Stomach smooth muscle (tissue), 2 donors: ENCODE data around the gene GNG8.

Experiments
- H3K27ac ChIP-seq: one replicate; pipeline ENCODE4 v1.7.0; 2013; ENCODE audit warnings: mild to moderate bottlenecking, low read length, inconsistent platforms
- H3K27me3 ChIP-seq, 2 donors: one replicate each; pipeline ENCODE4 v1.7.0; 2013; ENCODE audit warnings: low read length in 2 of 2; ENCODE audit not compliant: insufficient read depth in 2 of 2, control insufficient read depth in 1 of 2
- H3K36me3 ChIP-seq, 2 donors: one replicate each; pipeline ENCODE4 v1.7.0; 2013; ENCODE audit warnings: low read length in 2 of 2; ENCODE audit not compliant: control insufficient read depth in 2 of 2, insufficient read depth in 2 of 2
- H3K4me1 ChIP-seq: one replicate; pipeline ENCODE4 v1.7.0; 2013; ENCODE audit warnings: low read length; ENCODE audit not compliant: control insufficient read depth, insufficient read depth
- H3K4me3 ChIP-seq, 2 donors: one replicate each; pipeline ENCODE4 v1.7.0; 2013; ENCODE audit warnings: low read length in 2 of 2
- H3K9ac ChIP-seq, 2 donors: one replicate each; pipeline ENCODE4 v1.7.0; 2013; ENCODE audit warnings: low read length in 2 of 2, mild to moderate bottlenecking in 1 of 2
- H3K9me3 ChIP-seq, 2 donors: one replicate each; pipeline ENCODE4 v1.7.0; 2013; ENCODE audit warnings: low read length in 2 of 2; ENCODE audit not compliant: control insufficient read depth in 2 of 2
- donor health status: healthy.
- donor health status: Pancreatic carcinoma.

Gene GNG8

DNA sequence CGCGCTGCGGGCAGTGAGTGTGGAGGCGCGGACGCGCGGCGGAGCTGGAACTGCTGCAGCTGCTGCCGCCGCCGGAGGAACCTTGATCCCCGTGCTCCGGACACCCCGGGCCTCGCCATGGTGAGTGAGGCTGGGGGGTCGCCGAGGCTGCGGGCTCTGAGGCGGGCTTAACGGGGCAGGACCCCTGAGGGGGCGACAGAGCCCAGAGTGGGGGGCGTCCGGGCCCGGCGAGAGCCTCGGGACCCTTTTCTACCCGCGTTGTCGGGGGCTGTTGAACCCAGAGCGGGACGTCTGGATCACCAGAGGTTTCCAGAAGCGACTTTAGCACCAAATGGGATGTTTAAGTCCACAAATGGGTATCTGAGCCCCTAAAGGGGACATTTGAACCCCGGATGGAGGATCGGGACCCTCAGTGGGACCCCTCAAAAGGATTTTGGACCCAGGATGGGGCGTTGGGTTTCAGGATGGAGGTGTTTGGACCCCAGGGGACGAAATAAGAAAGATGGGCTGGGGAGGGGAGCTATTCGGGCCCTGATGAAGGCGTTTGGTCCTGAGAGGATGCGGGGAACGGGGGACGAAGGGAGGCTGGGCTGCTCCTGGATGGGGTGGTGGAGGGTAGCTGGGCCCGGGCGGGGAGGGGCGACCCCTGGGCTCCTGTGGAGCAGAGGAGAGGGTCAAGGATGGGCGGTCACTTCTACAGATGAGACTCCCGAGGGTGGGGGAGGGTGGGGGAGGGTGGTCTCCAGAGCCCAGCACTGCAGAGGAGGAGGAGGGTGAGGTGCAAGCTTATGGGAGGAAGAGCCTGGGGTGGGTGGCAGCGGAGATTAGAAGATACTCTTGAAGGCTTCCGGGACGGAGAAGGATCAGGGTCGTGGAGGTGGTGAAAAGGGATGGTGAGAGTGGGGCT, 34.4 kb downstream of the GNG8 start, which contains the start of gene CALM3:
CALM3 (plus strand) TSS at position 13 of the 907 bp plus-strand sequence; CDS start at position 118, 105 bp downstream.
- peaks cover 2 to 8% of the 10 kb centered on the region in 2 donors for H3K36me3 ChIP-seq
- H3K4me3 ChIP-seq, result peak within 1 kb of the TSS; percentile 89 to 93
- no peaks in the 10 kb centered on the region for H3K27me3 ChIP-seq
- H3K9ac ChIP-seq, result peak within 1 kb of the TSS; percentile 90 to 100
- H3K4me1 ChIP-seq, result peaks cover 45% of the 10 kb centered on the region
- H3K27ac ChIP-seq, result peak within 1 kb of the TSS; percentile 99
- no peaks in the 10 kb centered on the region for H3K9me3 ChIP-seq

GRCh38 chr19:46600384-46601317, 35.4 kb downstream of the GNG8 start:
- peak overlapping the region; percentile 69 to 93 for H3K4me3 ChIP-seq
- peaks cover 0 to under 1% of the 10 kb centered on the region in 2 donors for H3K36me3 ChIP-seq
- H3K27ac ChIP-seq, result peak overlapping the region; percentile 99
- H3K4me1 ChIP-seq, result peaks cover 40% of the 10 kb centered on the region
- H3K9ac ChIP-seq, result peak overlapping the region; percentile 90 to 100
- H3K9me3 ChIP-seq, result no peaks in the 10 kb centered on the region
- no peaks in the 10 kb centered on the region for H3K27me3 ChIP-seq

- Histone ChIP-seq H3K4me1 (peaks cover 32% of the 10 kb centered on the region), H3K27ac (peak overlapping the region; percentile 99), H3K9me3 (no peaks in the 10 kb centered on the region), H3K9ac (peak overlapping the region; percentile 90 to 100), H3K27me3 (no peaks in the 10 kb centered on the region), H3K4me3 (peak overlapping the region; percentile 69 to 93), H3K36me3 (no peaks in the 10 kb centered on the region)
Observed at GRCh38 chr19:46599716-46600373, 36.2 kb downstream of the GNG8 start.

- no peak overlapping the region for H3K9ac ChIP-seq
- no peaks in the 10 kb centered on the region for H3K9me3 ChIP-seq
- H3K27ac ChIP-seq, result no peak overlapping the region
- no peaks in the 10 kb centered on the region for H3K27me3 ChIP-seq
- H3K4me3 ChIP-seq, result no peak overlapping the region
- no peaks in the 10 kb centered on the region for H3K36me3 ChIP-seq
- H3K4me1 ChIP-seq, result peaks cover 18% of the 10 kb centered on the region
Observed at GRCh38 chr19:46598372-46598917, 37.6 kb downstream of the GNG8 start.

- Histone ChIP-seq H3K27me3 (no peaks in the 10 kb centered on the region), H3K4me3 (no peak overlapping the region), H3K4me1 (peaks cover 5% of the 10 kb centered on the region), H3K9ac (no peak overlapping the region), H3K9me3 (no peaks in the 10 kb centered on the region), H3K36me3 (no peaks in the 10 kb centered on the region), H3K27ac (no peak overlapping the region)
Observed at GRCh38 chr19:46596008-46596407, 40.0 kb downstream of the GNG8 start.

GRCh38 chr19:46591870-46592269, 44.1 kb downstream of the GNG8 start:
- Histone ChIP-seq H3K27ac (no peak overlapping the region), H3K4me3 (no peak overlapping the region), H3K36me3 (no peaks in the 10 kb centered on the region), H3K9me3 (no peaks in the 10 kb centered on the region), H3K4me1 (no peaks in the 10 kb centered on the region), H3K27me3 (no peaks in the 10 kb centered on the region), H3K9ac (no peak overlapping the region)

GRCh38 chr19:46591254-46591653, 44.7 kb downstream of the GNG8 start:
- no peaks in the 10 kb centered on the region for H3K27me3 ChIP-seq
- no peaks in the 10 kb centered on the region for H3K9me3 ChIP-seq
- H3K27ac ChIP-seq, result no peak overlapping the region
- H3K4me1 ChIP-seq, result no peaks in the 10 kb centered on the region
- no peak overlapping the region for H3K9ac ChIP-seq
- no peaks in the 10 kb centered on the region for H3K36me3 ChIP-seq
- H3K4me3 ChIP-seq, result no peak overlapping the region

GRCh38 chr19:46587861-46588260, 48.1 kb downstream of the GNG8 start:
- no peak overlapping the region for H3K4me3 ChIP-seq
- H3K9ac ChIP-seq, result no peak overlapping the region
- H3K27me3 ChIP-seq, result no peaks in the 10 kb centered on the region
- H3K27ac ChIP-seq, result no peak overlapping the region
- H3K9me3 ChIP-seq, result no peaks in the 10 kb centered on the region
- H3K4me1 ChIP-seq, result no peaks in the 10 kb centered on the region
- H3K36me3 ChIP-seq, result no peaks in the 10 kb centered on the region

DNA sequence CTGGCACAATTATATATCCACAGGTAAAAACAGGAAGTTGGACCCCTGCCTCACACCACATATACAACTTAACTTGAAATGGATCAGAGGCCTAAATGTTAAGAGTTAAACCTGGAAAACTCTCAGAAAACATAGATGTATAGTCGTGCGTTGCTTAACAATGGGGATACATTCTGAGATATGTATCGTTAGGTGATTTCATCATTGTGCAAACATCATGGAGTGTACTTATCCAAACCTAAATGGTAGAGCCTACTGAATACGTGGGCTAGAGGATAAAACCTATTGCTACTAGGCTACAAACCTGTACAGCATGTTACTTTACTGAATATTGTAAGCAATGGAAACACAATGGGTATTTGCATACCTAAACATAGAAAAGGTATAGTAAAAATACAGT, 49.7 kb downstream of the GNG8 start:
- Histone ChIP-seq H3K9me3 (no peaks in the 10 kb centered on the region), H3K36me3 (no peaks in the 10 kb centered on the region), H3K4me1 (no peaks in the 10 kb centered on the region), H3K27ac (no peak overlapping the region), H3K27me3 (no peaks in the 10 kb centered on the region), H3K9ac (no peak overlapping the region), H3K4me3 (no peak overlapping the region)

- Histone ChIP-seq H3K36me3 (no peaks in the 10 kb centered on the region), H3K4me3 (no peak overlapping the region), H3K27ac (no peak overlapping the region), H3K27me3 (no peaks in the 10 kb centered on the region), H3K4me1 (no peaks in the 10 kb centered on the region), H3K9ac (no peak overlapping the region), H3K9me3 (no peaks in the 10 kb centered on the region)
Observed at GRCh38 chr19:46585539-46585938, 50.5 kb downstream of the GNG8 start.
